HEK293T (cell line): ENCODE measurements around the gene SLC13A4.
"Not testable (repeated sequence)": the region's sequence is repeated elsewhere in the genome, so short reads cannot be mapped to it uniquely, and the experiment has no call there.

Source experiments
- CTCF ChIA-PET: fragments of 350-600 bp; formaldehyde crosslinking; extraction: SDS; loops from one replicate; lab custom pipeline; 2021; ENCODE audit warnings: antibody characterized with exemption, inconsistent platforms; lab: Yijun Ruan, JAX
- POLR2A ChIA-PET: fragments of 350-600 bp; formaldehyde crosslinking; extraction: SDS; loops from one replicate; lab custom pipeline; 2020; ENCODE audit warnings: antibody characterized with exemption, inconsistent platforms; lab: Yijun Ruan, JAX
- DNase-seq: peaks from one replicate; pipeline ENCODE4 v3.0.0; 2012; ENCODE audit warnings: mixed read lengths; ENCODE audit errors: extremely low spot score
- ARNT ChIP-seq: fragments of 450-650 bp; IDR thresholded peaks from 2 replicates; pipeline ENCODE4 v1.6.1; 2017; ENCODE audit warnings: mild to moderate bottlenecking
- BHLHE40 ChIP-seq: fragments of 450-650 bp; IDR thresholded peaks from 2 replicates; pipeline ENCODE4 v1.6.1; 2016; ENCODE audit warnings: mild to moderate bottlenecking, moderate library complexity, borderline replicate concordance
- CTBP1 ChIP-seq: fragments of 450-650 bp; IDR thresholded peaks from 2 replicates; pipeline ENCODE4 v1.6.1; 2016; ENCODE audit warnings: borderline replicate concordance
- ELF4 ChIP-seq: fragments of 450-650 bp; IDR thresholded peaks from 2 replicates; pipeline ENCODE4 v1.6.1; 2017; ENCODE audit warnings: antibody characterized with exemption
- FOXA1 ChIP-seq: fragments of 450-650 bp; IDR thresholded peaks from 2 replicates; pipeline ENCODE4 v1.6.1; 2016; ENCODE audit warnings: mild to moderate bottlenecking
- FOXK2 ChIP-seq: fragments of 450-650 bp; IDR thresholded peaks from 2 replicates; pipeline ENCODE4 v1.6.1; 2016; ENCODE audit warnings: mild to moderate bottlenecking
- FOXM1 ChIP-seq: fragments of 450-650 bp; IDR thresholded peaks from 2 replicates; pipeline ENCODE4 v1.6.1; 2017; ENCODE audit warnings: mild to moderate bottlenecking, borderline replicate concordance
- HDGF ChIP-seq: fragments of 450-650 bp; IDR thresholded peaks from 2 replicates; pipeline ENCODE4 v1.6.1; 2017; ENCODE audit warnings: antibody characterized with exemption, borderline replicate concordance
- L3MBTL2 ChIP-seq: fragments of 450-650 bp; conservative IDR thresholded peaks from 2 replicates; pipeline ENCODE4 v1.6.1; 2016; ENCODE audit warnings: mild to moderate bottlenecking
- LEF1 ChIP-seq: fragments of 450-650 bp; IDR thresholded peaks from 2 replicates; pipeline ENCODE4 v1.6.1; 2017; ENCODE audit warnings: mild to moderate bottlenecking, borderline replicate concordance
- NFRKB ChIP-seq: fragments of 450-650 bp; IDR thresholded peaks from 2 replicates; pipeline ENCODE4 v1.6.1; 2016; ENCODE audit warnings: mild to moderate bottlenecking, moderate library complexity
- PKNOX1 ChIP-seq: fragments of 450-650 bp; IDR thresholded peaks from 2 replicates; pipeline ENCODE4 v1.6.1; 2016
- SP1 ChIP-seq: fragments of 450-650 bp; IDR thresholded peaks from 2 replicates; pipeline ENCODE4 v1.6.1; 2017
- SUZ12 ChIP-seq: fragments of 450-650 bp; IDR thresholded peaks from 2 replicates; pipeline ENCODE4 v1.6.1; 2016; ENCODE audit warnings: mild to moderate bottlenecking
- TARDBP ChIP-seq: fragments of 450-650 bp; IDR thresholded peaks from 2 replicates; pipeline ENCODE4 v1.6.1; 2016
- ZNF384 ChIP-seq: fragments of 450-650 bp; IDR thresholded peaks from 2 replicates; pipeline ENCODE4 v1.6.1; 2016

The SLC13A4 gene

GRCh38 chr7:135743907-135744731 lies 16.1 kb upstream of the SLC13A4 start:
- no peak for DNase-seq
- POLR2A ChIA-PET: interaction anchor here (0.8 to 1.7 kb wide), 2 partner anchors 16 to 28 kb away, joined by 4 to 8 read pairs; partner anchors contain the start of gene SLC13A4
- CTCF ChIA-PET: interaction anchor here (1.4 kb wide), 1 partner anchor 33 kb away, joined by 3 read pairs; no protein-coding TSS in a partner anchor
- no peak for TF ChIP-seq ELF4
- TF ChIP-seq PKNOX1: no peak
- no peak for TF ChIP-seq BHLHE40

GRCh38 chr7:135742371-135742770 lies 14.4 kb upstream of the SLC13A4 start:
- ChIA-PET CTCF (no interaction called here), POLR2A (no interaction called here)
- no peak for TF ChIP-seq L3MBTL2
- no peak for TF ChIP-seq ELF4
- no peak for TF ChIP-seq LEF1
- TF ChIP-seq FOXA1: no peak
- TF ChIP-seq FOXM1: no peak
- no peak for TF ChIP-seq TARDBP
- TF ChIP-seq HDGF: no peak
- TF ChIP-seq ARNT: no peak
- no peak for TF ChIP-seq ZNF384
- TF ChIP-seq PKNOX1: no peak
- TF ChIP-seq CTBP1: no peak
- TF ChIP-seq SP1: no peak
- no peak for TF ChIP-seq NFRKB
- no peak for TF ChIP-seq FOXK2
- no peak for TF ChIP-seq SUZ12
- no peak for DNase-seq

GRCh38 chr7:135741905-135742304 lies 13.9 kb upstream of the SLC13A4 start:
- POLR2A ChIA-PET: interaction anchor here (4.0 kb wide), 1 partner anchor 13 kb away, joined by 17 read pairs; the partner anchor contains the start of gene SLC13A4
- CTCF ChIA-PET: no interaction called here
- no peak for DNase-seq
- no peak for TF ChIP-seq HDGF
- no peak for TF ChIP-seq PKNOX1
- TF ChIP-seq CTBP1: no peak
- TF ChIP-seq FOXM1: no peak
- no peak for TF ChIP-seq TARDBP
- TF ChIP-seq BHLHE40: no peak
- TF ChIP-seq FOXK2: no peak
- no peak for TF ChIP-seq ZNF384

GRCh38 chr7:135740889-135741288 lies 12.9 kb upstream of the SLC13A4 start:
- no peak for TF ChIP-seq HDGF
- TF ChIP-seq FOXM1: no peak
- TF ChIP-seq L3MBTL2: no peak
- TF ChIP-seq PKNOX1: no peak
- no peak for TF ChIP-seq ZNF384
- no peak for TF ChIP-seq TARDBP
- TF ChIP-seq SUZ12: no peak
- no peak for TF ChIP-seq CTBP1
- ChIA-PET POLR2A (interaction anchor here (4.0 kb wide), 1 partner anchor 12 kb away, joined by 17 read pairs; the partner anchor contains the start of gene SLC13A4), CTCF (no interaction called here)
- DNase-seq: no peak

GRCh38 chr7:135737306-135737647 lies 9.3 kb upstream of the SLC13A4 start:
- CTCF ChIA-PET, DNase-seq, POLR2A ChIA-PET: not testable (repeated sequence)

- no peak for TF ChIP-seq HDGF
- TF ChIP-seq FOXK2: no peak
- no peak for TF ChIP-seq ARNT
- TF ChIP-seq ELF4: no peak
- no peak for TF ChIP-seq ZNF384
- TF ChIP-seq TARDBP: no peak
- no peak for TF ChIP-seq LEF1
- no peak for TF ChIP-seq PKNOX1
- no peak for DNase-seq
- ChIA-PET POLR2A (no interaction called here), CTCF (no interaction called here)
These were observed 8.8 kb upstream of the SLC13A4 start for GRCh38 chr7:135736586-135737305.
